Activated T-cell treated with anti-CD3 and anti-CD28 coated beads, Interleukin-2, amount 50 U/mL, for 72 hours (primary cell): ENCODE results near the gene MEI4. TPM values are rescaled to one million over a fixed set of nuclear protein-coding genes. Genes with fewer than 3 reads are reported as not detected.
"Not testable (repeated sequence)": the region's sequence is repeated elsewhere in the genome, so short reads cannot be mapped to it uniquely, and the experiment has no call there.

Experiments
- ATAC-seq, 2 donors: fragments of 150-1000 bp; cut with Tn5 transposase; replicated peaks in 1 of 2; 2 replicates each; pipeline ENCODE4 v1.10.0; 2021; ENCODE audit warnings: moderate library complexity in 2 of 2, mild to moderate bottlenecking in 1 of 2
- DNase-seq, 2 donors: peaks; one replicate each; pipeline ENCODE4 v3.0.0; 2021 to 2022; ENCODE audit warnings: mixed read lengths in 1 of 2
- H3K27ac Mint-ChIP-seq: one replicate; pipeline ENCODE4 v1.8.0; 2022; ENCODE audit warnings: mild to moderate bottlenecking, moderate library complexity, mixed read lengths
- H3K27me3 Mint-ChIP-seq: one replicate; pipeline ENCODE4 v1.8.0; 2022; ENCODE audit warnings: low read depth, mixed read lengths
- H3K36me3 Mint-ChIP-seq, 2 donors: one replicate each; pipeline ENCODE4 v1.8.0; 2022; ENCODE audit warnings: mixed read lengths in 2 of 2, mild to moderate bottlenecking in 1 of 2; ENCODE audit not compliant: insufficient read depth in 2 of 2
- H3K4me1 Mint-ChIP-seq: one replicate; pipeline ENCODE4 v1.8.0; 2022; ENCODE audit warnings: low read depth, mixed read lengths
- H3K4me3 Mint-ChIP-seq, 2 donors: one replicate each; pipeline ENCODE4 v1.8.0; 2022; ENCODE audit warnings: mild to moderate bottlenecking in 2 of 2, mixed read lengths in 2 of 2, moderate library complexity in 2 of 2
- H3K9me3 Mint-ChIP-seq, 2 donors: one replicate each; pipeline ENCODE4 v1.8.0; 2022; ENCODE audit warnings: mixed read lengths in 2 of 2
- total RNA-seq, 2 donors: library from RNA; stranded (reverse); gene quantifications; one replicate each; pipeline ENCODE4 v1.2.3, GENCODE V29; 2022

Gene MEI4
- total RNA-seq, 2 donors from 2014 or later = not detected

DNA sequence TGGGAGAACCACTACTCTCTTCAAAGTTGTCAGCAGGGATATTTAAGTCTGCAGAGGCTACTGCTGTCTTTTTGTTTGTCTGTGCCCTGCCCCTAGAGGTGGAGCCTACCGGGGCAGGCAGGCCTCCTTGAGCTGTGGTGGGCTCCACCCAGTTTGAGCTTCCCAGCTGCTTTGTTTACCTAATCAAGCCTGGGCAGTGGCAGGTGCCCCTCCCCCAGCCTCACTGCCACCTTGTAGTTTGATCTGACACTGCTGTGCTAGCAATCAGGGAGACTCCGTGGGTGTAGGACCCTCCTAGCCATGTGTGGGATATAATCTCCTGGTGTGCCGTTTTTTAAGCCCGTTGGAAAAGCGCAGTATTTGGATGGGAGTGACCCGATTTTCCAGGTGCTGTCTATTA lies 47.3 kb downstream of the MEI4 start:
- H3K4me1 Mint-ChIP-seq, DNase-seq, H3K4me3 Mint-ChIP-seq, H3K36me3 Mint-ChIP-seq, H3K27ac Mint-ChIP-seq, H3K27me3 Mint-ChIP-seq, H3K9me3 Mint-ChIP-seq, ATAC-seq: not testable (repeated sequence)

- Mint-ChIP-seq H3K4me3 (no peak overlapping the region), H3K9me3 (peaks cover 9 to 12% of the 10 kb centered on the region in 2 donors), H3K27ac (no peak overlapping the region), H3K27me3 (no peaks in the 10 kb centered on the region), H3K4me1 (no peaks in the 10 kb centered on the region), H3K36me3 (no peaks in the 10 kb centered on the region)
- ATAC-seq = no peak
- no peak for DNase-seq
Observed at GRCh38 chr6:77707603-77708002, 54.8 kb downstream of the MEI4 start.

- Mint-ChIP-seq H3K27me3 (no peaks in the 10 kb centered on the region), H3K4me1 (no peaks in the 10 kb centered on the region), H3K36me3 (no peaks in the 10 kb centered on the region), H3K9me3 (peaks cover 0 to 3% of the 10 kb centered on the region in 2 donors), H3K4me3 (no peak overlapping the region), H3K27ac (no peak overlapping the region)
- DNase-seq (no peak), ATAC-seq (no peak)
Observed at GRCh38 chr6:77715588-77715987, 62.7 kb downstream of the MEI4 start.

DNA sequence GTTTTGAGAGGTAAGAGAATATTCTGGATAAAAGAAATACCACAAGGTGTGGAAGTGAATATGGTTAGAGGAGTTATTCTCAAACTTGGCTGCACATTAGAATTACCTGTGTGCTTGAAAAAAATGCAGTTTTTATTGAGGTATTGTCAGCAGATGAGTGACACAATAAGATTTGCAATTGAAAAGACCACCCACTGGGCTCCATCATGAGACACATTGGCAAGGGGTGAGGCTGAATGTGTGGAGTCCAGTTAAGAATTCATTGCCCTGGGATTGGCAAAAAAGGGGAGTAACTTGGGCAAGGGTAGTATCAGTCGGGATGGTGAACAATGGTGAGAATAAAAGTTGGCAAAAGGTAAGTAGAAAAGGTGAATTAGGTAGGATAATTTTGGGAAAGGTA lies 63.5 kb downstream of the MEI4 start:
- no peak for DNase-seq
- H3K27ac Mint-ChIP-seq = no peak overlapping the region
- peaks cover 0 to 2% of the 10 kb centered on the region in 2 donors for H3K9me3 Mint-ChIP-seq
- H3K27me3 Mint-ChIP-seq = no peaks in the 10 kb centered on the region
- H3K4me3 Mint-ChIP-seq = no peak overlapping the region
- no peak for ATAC-seq
- H3K4me1 Mint-ChIP-seq = no peaks in the 10 kb centered on the region
- no peaks in the 10 kb centered on the region for H3K36me3 Mint-ChIP-seq

DNA sequence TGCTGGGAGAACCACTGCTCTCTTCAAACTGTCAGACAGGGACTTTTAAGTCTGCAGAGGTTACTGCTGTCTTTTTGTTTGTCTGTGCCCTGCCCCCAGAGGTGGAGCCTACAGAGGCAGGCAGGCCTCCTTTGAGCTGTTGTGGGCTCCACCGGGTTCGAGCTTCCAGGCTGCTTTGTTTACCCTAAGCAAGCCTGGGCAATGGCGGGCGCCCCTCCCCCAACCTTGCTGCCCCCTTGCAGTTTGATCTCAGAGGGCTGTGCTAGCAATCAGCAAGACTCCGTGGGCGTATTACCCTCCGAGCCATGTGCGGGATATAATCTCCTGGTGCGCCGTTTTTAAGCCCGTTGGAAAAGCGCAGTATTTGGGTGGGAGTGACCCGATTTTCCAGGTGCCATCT lies 83.2 kb downstream of the MEI4 start:
- ATAC-seq, H3K4me3 Mint-ChIP-seq, H3K36me3 Mint-ChIP-seq, H3K27ac Mint-ChIP-seq, H3K27me3 Mint-ChIP-seq, DNase-seq, H3K9me3 Mint-ChIP-seq, H3K4me1 Mint-ChIP-seq: not testable (repeated sequence)

- Mint-ChIP-seq H3K4me1 (no peaks in the 10 kb centered on the region), H3K9me3 (peaks cover 0 to 5% of the 10 kb centered on the region in 2 donors), H3K36me3 (no peaks in the 10 kb centered on the region), H3K27me3 (no peaks in the 10 kb centered on the region), H3K4me3 (no peak overlapping the region), H3K27ac (no peak overlapping the region)
- ATAC-seq (no peak), DNase-seq (no peak)
Observed at GRCh38 chr6:77740380-77740779, 87.5 kb downstream of the MEI4 start.

- H3K27ac Mint-ChIP-seq, H3K27me3 Mint-ChIP-seq, ATAC-seq: not testable (repeated sequence)
Observed at GRCh38 chr6:77752156-77752555, 99.3 kb downstream of the MEI4 start.

DNA sequence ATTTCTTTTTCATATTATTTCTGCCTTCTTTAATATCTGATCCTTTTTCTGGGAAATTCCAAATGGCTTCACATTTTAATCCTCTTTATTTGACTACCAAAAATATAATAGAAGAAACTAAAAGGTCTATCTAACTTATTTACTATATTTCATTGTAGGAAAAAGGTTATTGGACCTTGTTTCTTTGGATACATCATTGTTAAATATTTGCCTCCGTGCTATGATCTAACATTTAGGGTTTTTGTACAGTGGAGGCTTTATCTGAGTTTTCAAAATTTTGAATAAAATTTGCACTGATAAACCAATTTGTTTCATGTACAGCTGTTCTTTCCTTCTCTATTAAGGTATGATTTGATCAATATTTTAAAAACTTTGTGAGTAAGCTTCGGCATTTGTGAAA lies 109.5 kb downstream of the MEI4 start:
- ATAC-seq = no peak

More at GRCh38 chr6:77752156-77752555, 99.3 kb downstream of the MEI4 start:
- H3K4me3 Mint-ChIP-seq, H3K4me1 Mint-ChIP-seq, DNase-seq, H3K36me3 Mint-ChIP-seq: not testable (repeated sequence)
- H3K9me3 Mint-ChIP-seq = peaks cover 10 to 17% of the 10 kb centered on the region in 2 donors

DNA sequence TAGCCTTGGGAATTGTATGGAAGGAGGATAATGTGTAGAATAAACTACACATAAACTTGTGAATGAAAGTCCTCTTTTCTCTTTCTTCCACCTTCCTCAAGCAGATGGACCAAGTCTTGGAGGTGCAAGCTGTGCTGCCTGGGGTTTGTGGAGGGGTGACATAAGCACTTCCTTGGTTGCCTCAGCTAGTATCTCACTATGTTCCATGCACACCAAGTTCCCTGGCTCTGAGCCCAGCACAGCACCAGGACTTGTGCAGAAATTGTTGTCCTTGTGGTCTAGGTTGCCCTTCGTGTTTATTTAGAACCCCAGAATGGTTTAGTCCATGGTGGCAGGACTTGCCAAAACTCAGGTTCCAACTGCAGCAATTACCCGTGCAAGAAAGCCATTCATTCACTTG lies 110.3 kb downstream of the MEI4 start:
- H3K4me3 Mint-ChIP-seq = no peak overlapping the region
- no peak for DNase-seq
- no peak overlapping the region for H3K27ac Mint-ChIP-seq
- no peak for ATAC-seq
- H3K27me3 Mint-ChIP-seq = no peaks in the 10 kb centered on the region
- H3K4me1 Mint-ChIP-seq = no peaks in the 10 kb centered on the region
- H3K9me3 Mint-ChIP-seq = peaks cover 4 to 16% of the 10 kb centered on the region in 2 donors
- peaks cover 0 to 1% of the 10 kb centered on the region in 2 donors for H3K36me3 Mint-ChIP-seq

More for the DNA sequence above, 109.5 kb downstream of the MEI4 start:
- Mint-ChIP-seq H3K27ac (no peak overlapping the region), H3K36me3 (peaks cover 0 to 1% of the 10 kb centered on the region in 2 donors), H3K4me3 (no peak overlapping the region), H3K27me3 (no peaks in the 10 kb centered on the region), H3K9me3 (peaks cover 5 to 16% of the 10 kb centered on the region in 2 donors), H3K4me1 (no peaks in the 10 kb centered on the region)
- no peak for DNase-seq

DNA sequence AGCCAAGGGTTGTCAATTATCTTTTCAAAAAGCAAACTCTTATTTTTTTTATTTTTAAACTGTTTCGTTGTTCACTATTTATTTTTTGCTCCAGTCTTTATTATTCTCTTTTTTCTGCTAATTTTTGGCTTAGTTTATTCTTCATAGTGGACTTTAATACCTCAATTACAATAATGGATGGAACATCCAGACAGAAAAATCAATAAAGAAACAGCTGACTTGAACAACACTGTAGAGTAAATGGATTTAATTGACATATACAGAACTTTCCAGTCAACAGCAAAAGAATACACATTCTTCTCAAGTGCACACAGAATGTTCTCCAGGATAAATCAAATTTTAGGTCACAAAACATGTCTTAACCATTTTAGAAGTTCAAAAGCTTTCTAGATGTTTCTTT lies 111.5 kb downstream of the MEI4 start:
- ATAC-seq = no peak
- Mint-ChIP-seq H3K9me3 (peaks cover 0 to 10% of the 10 kb centered on the region in 2 donors), H3K36me3 (peaks cover 0 to 1% of the 10 kb centered on the region in 2 donors), H3K4me3 (no peak overlapping the region), H3K4me1 (no peaks in the 10 kb centered on the region), H3K27me3 (no peaks in the 10 kb centered on the region), H3K27ac (no peak overlapping the region)
- DNase-seq = no peak

DNA sequence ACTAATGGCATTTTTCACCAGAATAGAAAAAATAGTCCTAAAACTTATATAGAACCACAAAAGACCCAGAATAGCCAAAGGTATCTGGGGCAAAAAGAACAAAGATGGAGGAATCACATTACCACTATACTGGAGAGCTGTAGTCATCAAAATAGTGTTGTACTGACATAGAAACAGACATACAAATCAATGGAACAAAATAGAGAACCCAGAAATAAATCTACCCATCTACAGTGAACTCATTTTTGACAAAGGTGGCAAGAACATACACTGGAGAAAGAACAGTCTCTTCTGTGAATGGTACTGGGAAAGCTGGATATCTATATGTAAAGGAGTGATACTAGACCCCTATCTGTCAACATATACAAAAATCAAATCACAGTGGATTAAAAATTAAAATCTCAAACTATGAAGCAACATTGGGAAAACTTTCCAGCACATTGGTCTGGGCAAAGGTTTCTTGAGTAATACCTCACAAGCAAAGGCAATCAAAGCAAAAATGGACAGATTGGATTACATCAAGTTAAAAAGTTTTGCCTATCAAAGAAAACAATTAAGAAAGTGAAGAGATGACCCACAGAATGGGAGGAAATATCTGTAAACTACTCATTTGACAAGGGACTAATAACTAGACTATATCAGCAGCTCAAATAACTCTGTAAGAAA lies 120.5 kb downstream of the MEI4 start:
- H3K9me3 Mint-ChIP-seq = peaks cover 6 to 13% of the 10 kb centered on the region in 2 donors
- H3K27me3 Mint-ChIP-seq = no peaks in the 10 kb centered on the region
- no peaks in the 10 kb centered on the region for H3K36me3 Mint-ChIP-seq
- ATAC-seq (no peak), DNase-seq (no peak)
- no peak overlapping the region for H3K4me3 Mint-ChIP-seq
- no peak overlapping the region for H3K27ac Mint-ChIP-seq
- no peaks in the 10 kb centered on the region for H3K4me1 Mint-ChIP-seq

- no peaks in the 10 kb centered on the region for H3K27me3 Mint-ChIP-seq
- H3K4me3 Mint-ChIP-seq = no peak overlapping the region
- no peak overlapping the region for H3K27ac Mint-ChIP-seq
- H3K9me3 Mint-ChIP-seq = peaks cover 6 to 16% of the 10 kb centered on the region in 2 donors
- H3K36me3 Mint-ChIP-seq = no peaks in the 10 kb centered on the region
- H3K4me1 Mint-ChIP-seq = no peaks in the 10 kb centered on the region
- no peak for DNase-seq
- ATAC-seq = no peak
Observed at GRCh38 chr6:77774457-77774856, 121.6 kb downstream of the MEI4 start.

GRCh38 chr6:77776441-77776840 lies 123.6 kb downstream of the MEI4 start:
- Mint-ChIP-seq H3K9me3 (peaks cover 6 to 16% of the 10 kb centered on the region in 2 donors), H3K4me1 (no peaks in the 10 kb centered on the region), H3K27ac (no peak overlapping the region), H3K36me3 (no peaks in the 10 kb centered on the region), H3K4me3 (no peak overlapping the region), H3K27me3 (no peaks in the 10 kb centered on the region)
- DNase-seq = no peak
- ATAC-seq = no peak

- H3K36me3 Mint-ChIP-seq = no peaks in the 10 kb centered on the region
- H3K27ac Mint-ChIP-seq = no peak overlapping the region
- no peaks in the 10 kb centered on the region for H3K27me3 Mint-ChIP-seq
- H3K9me3 Mint-ChIP-seq = peaks cover 6 to 16% of the 10 kb centered on the region in 2 donors
- H3K4me3 Mint-ChIP-seq = no peak overlapping the region
- H3K4me1 Mint-ChIP-seq = no peaks in the 10 kb centered on the region
- no peak for ATAC-seq
- no peak for DNase-seq
Observed at GRCh38 chr6:77778527-77778926, 125.7 kb downstream of the MEI4 start.
